ENCODE results near the gene DOK6. TPM values are rescaled to one million over a fixed set of nuclear protein-coding genes. Genes with fewer than 3 reads are reported as not detected.

Gene DOK6
- total RNA-seq, 1 experiment from 2014 or later = not detected

GRCh38 chr18:69557282-69557681 lies 156.6 kb downstream of the DOK6 start:
- Histone ChIP-seq H3K27me3 (ENCODE audit: low read length) (no peaks in the 10 kb centered on the region; the same call in 1 of the 2 replicates), H3K27ac (ENCODE audit: low read length) (no peak overlapping the region), H3K9me3 (ENCODE audit: low read length) (no peaks in the 10 kb centered on the region), H2AFZ (ENCODE audit: low read length) (no peak overlapping the region), H3K36me3 (ENCODE audit: insufficient read depth, low read length) (no peaks in the 10 kb centered on the region), H3K9me2 (replicated peaks; ENCODE audit: insufficient read depth, low read length) (no peaks in the 10 kb centered on the region), H3K4me2 (ENCODE audit: low read depth, low read length, poor library complexity, severe bottlenecking) (no peak overlapping the region), H3K4me1 (ENCODE audit: low read length) (no peaks in the 10 kb centered on the region), H4K20me1 (ENCODE audit: insufficient read depth, low read depth, low read length) (no peaks in the 10 kb centered on the region), H3K4me3 (ENCODE audit: low read length) (no peak overlapping the region), H3K9ac (ENCODE audit: low read length) (no peak overlapping the region), H3K79me2 (ENCODE audit: low read length) (no peaks in the 10 kb centered on the region)
- no peak for DNase-seq

- H4K20me1 ChIP-seq (ENCODE audit: insufficient read depth, low read depth, low read length) = no peaks in the 10 kb centered on the region
- no peak overlapping the region for H3K4me3 ChIP-seq (ENCODE audit: low read length)
- H3K9me3 ChIP-seq (ENCODE audit: low read length) = no peaks in the 10 kb centered on the region
- H2AFZ ChIP-seq (ENCODE audit: low read length) = no peak overlapping the region
- no peak overlapping the region for H3K4me2 ChIP-seq (ENCODE audit: low read depth, low read length, poor library complexity, severe bottlenecking)
- H3K79me2 ChIP-seq (ENCODE audit: low read length) = no peaks in the 10 kb centered on the region
- no peak overlapping the region for H3K9ac ChIP-seq (ENCODE audit: low read length)
- no peaks in the 10 kb centered on the region for H3K4me1 ChIP-seq (ENCODE audit: low read length)
- H3K9me2 ChIP-seq (replicated peaks; ENCODE audit: insufficient read depth, low read length) = no peaks in the 10 kb centered on the region
- no peak for DNase-seq
- no peaks in the 10 kb centered on the region for H3K36me3 ChIP-seq (ENCODE audit: insufficient read depth, low read length)
- no peak overlapping the region for H3K27ac ChIP-seq (ENCODE audit: low read length)
- no peaks in the 10 kb centered on the region; the same call in 1 of the 2 replicates for H3K27me3 ChIP-seq (ENCODE audit: low read length)
These were observed 157.4 kb downstream of the DOK6 start for GRCh38 chr18:69558052-69558451.

GRCh38 chr18:69559604-69560003 lies 158.9 kb downstream of the DOK6 start:
- no peaks in the 10 kb centered on the region for H3K9me3 ChIP-seq (ENCODE audit: low read length)
- no peaks in the 10 kb centered on the region for H4K20me1 ChIP-seq (ENCODE audit: insufficient read depth, low read depth, low read length)
- no peaks in the 10 kb centered on the region for H3K36me3 ChIP-seq (ENCODE audit: insufficient read depth, low read length)
- H3K4me1 ChIP-seq (ENCODE audit: low read length) = no peaks in the 10 kb centered on the region
- no peak overlapping the region for H3K27ac ChIP-seq (ENCODE audit: low read length)
- no peaks in the 10 kb centered on the region for H3K9me2 ChIP-seq (replicated peaks; ENCODE audit: insufficient read depth, low read length)
- no peak overlapping the region for H3K9ac ChIP-seq (ENCODE audit: low read length)
- H2AFZ ChIP-seq (ENCODE audit: low read length) = no peak overlapping the region
- no peak for DNase-seq
- no peaks in the 10 kb centered on the region for H3K79me2 ChIP-seq (ENCODE audit: low read length)
- H3K4me3 ChIP-seq (ENCODE audit: low read length) = no peak overlapping the region
- no peaks in the 10 kb centered on the region for H3K27me3 ChIP-seq (ENCODE audit: low read length)
- H3K4me2 ChIP-seq (ENCODE audit: low read depth, low read length, poor library complexity, severe bottlenecking) = no peak overlapping the region

GRCh38 chr18:69564602-69565001 lies 163.9 kb downstream of the DOK6 start:
- Histone ChIP-seq H3K4me3 (ENCODE audit: low read length) (no peak overlapping the region), H4K20me1 (ENCODE audit: insufficient read depth, low read depth, low read length) (no peaks in the 10 kb centered on the region), H2AFZ (ENCODE audit: low read length) (no peak overlapping the region), H3K79me2 (ENCODE audit: low read length) (no peaks in the 10 kb centered on the region), H3K4me1 (ENCODE audit: low read length) (no peaks in the 10 kb centered on the region), H3K4me2 (ENCODE audit: low read depth, low read length, poor library complexity, severe bottlenecking) (no peak overlapping the region), H3K9me2 (replicated peaks; ENCODE audit: insufficient read depth, low read length) (no peaks in the 10 kb centered on the region; the same call in 1 of the 2 replicates), H3K9me3 (ENCODE audit: low read length) (no peaks in the 10 kb centered on the region), H3K9ac (ENCODE audit: low read length) (no peak overlapping the region), H3K36me3 (ENCODE audit: insufficient read depth, low read length) (no peaks in the 10 kb centered on the region), H3K27me3 (ENCODE audit: low read length) (no peaks in the 10 kb centered on the region), H3K27ac (ENCODE audit: low read length) (no peak overlapping the region)
- DNase-seq = no peak

- DNase-seq = no peak
- H3K9ac ChIP-seq (ENCODE audit: low read length) = no peak overlapping the region
- H3K4me3 ChIP-seq (ENCODE audit: low read length) = no peak overlapping the region
- H3K4me1 ChIP-seq (ENCODE audit: low read length) = no peaks in the 10 kb centered on the region
- H4K20me1 ChIP-seq (ENCODE audit: insufficient read depth, low read depth, low read length) = no peaks in the 10 kb centered on the region
- no peaks in the 10 kb centered on the region for H3K9me3 ChIP-seq (ENCODE audit: low read length)
- H3K79me2 ChIP-seq (ENCODE audit: low read length) = no peaks in the 10 kb centered on the region
- H3K27ac ChIP-seq (ENCODE audit: low read length) = no peak overlapping the region
- no peak overlapping the region for H3K4me2 ChIP-seq (ENCODE audit: low read depth, low read length, poor library complexity, severe bottlenecking)
- H3K9me2 ChIP-seq (replicated peaks; ENCODE audit: insufficient read depth, low read length) = no peaks in the 10 kb centered on the region; the same call in 1 of the 2 replicates
- no peaks in the 10 kb centered on the region for H3K36me3 ChIP-seq (ENCODE audit: insufficient read depth, low read length)
- H2AFZ ChIP-seq (ENCODE audit: low read length) = no peak overlapping the region
- H3K27me3 ChIP-seq (ENCODE audit: low read length) = no peaks in the 10 kb centered on the region
These were observed 167.3 kb downstream of the DOK6 start for GRCh38 chr18:69567813-69568488.

GRCh38 chr18:69569133-69569532 lies 168.4 kb downstream of the DOK6 start:
- DNase-seq = no peak
- no peak overlapping the region for H3K27ac ChIP-seq (ENCODE audit: low read length)
- H2AFZ ChIP-seq (ENCODE audit: low read length) = no peak overlapping the region
- no peaks in the 10 kb centered on the region for H3K79me2 ChIP-seq (ENCODE audit: low read length)
- H3K9ac ChIP-seq (ENCODE audit: low read length) = no peak overlapping the region
- H3K4me1 ChIP-seq (ENCODE audit: low read length) = no peaks in the 10 kb centered on the region
- H3K9me3 ChIP-seq (ENCODE audit: low read length) = no peaks in the 10 kb centered on the region
- no peak overlapping the region for H3K4me3 ChIP-seq (ENCODE audit: low read length)
- no peak overlapping the region for H3K4me2 ChIP-seq (ENCODE audit: low read depth, low read length, poor library complexity, severe bottlenecking)
- no peaks in the 10 kb centered on the region; the same call in 1 of the 2 replicates for H3K9me2 ChIP-seq (replicated peaks; ENCODE audit: insufficient read depth, low read length)
- no peaks in the 10 kb centered on the region for H3K36me3 ChIP-seq (ENCODE audit: insufficient read depth, low read length)
- H3K27me3 ChIP-seq (ENCODE audit: low read length) = no peaks in the 10 kb centered on the region
- H4K20me1 ChIP-seq (ENCODE audit: insufficient read depth, low read depth, low read length) = no peaks in the 10 kb centered on the region

GRCh38 chr18:69574401-69574800 lies 173.7 kb downstream of the DOK6 start:
- H3K9me2 ChIP-seq (replicated peaks; ENCODE audit: insufficient read depth, low read length) = no peaks in the 10 kb centered on the region
- H2AFZ ChIP-seq (ENCODE audit: low read length) = no peak overlapping the region
- no peaks in the 10 kb centered on the region for H3K79me2 ChIP-seq (ENCODE audit: low read length)
- H3K27me3 ChIP-seq (ENCODE audit: low read length) = no peaks in the 10 kb centered on the region
- H3K4me3 ChIP-seq (ENCODE audit: low read length) = no peak overlapping the region
- DNase-seq = no peak
- no peaks in the 10 kb centered on the region for H3K9me3 ChIP-seq (ENCODE audit: low read length)
- H3K4me1 ChIP-seq (ENCODE audit: low read length) = no peaks in the 10 kb centered on the region
- no peaks in the 10 kb centered on the region for H4K20me1 ChIP-seq (ENCODE audit: insufficient read depth, low read depth, low read length)
- H3K4me2 ChIP-seq (ENCODE audit: low read depth, low read length, poor library complexity, severe bottlenecking) = no peak overlapping the region
- H3K9ac ChIP-seq (ENCODE audit: low read length) = no peak overlapping the region
- H3K27ac ChIP-seq (ENCODE audit: low read length) = no peak overlapping the region
- H3K36me3 ChIP-seq (ENCODE audit: insufficient read depth, low read length) = no peaks in the 10 kb centered on the region

- no peaks in the 10 kb centered on the region for H4K20me1 ChIP-seq (ENCODE audit: insufficient read depth, low read depth, low read length)
- H3K4me2 ChIP-seq (ENCODE audit: low read depth, low read length, poor library complexity, severe bottlenecking) = no peak overlapping the region
- DNase-seq = no peak
- H3K9me2 ChIP-seq (replicated peaks; ENCODE audit: insufficient read depth, low read length) = no peaks in the 10 kb centered on the region
- no peaks in the 10 kb centered on the region for H3K4me1 ChIP-seq (ENCODE audit: low read length)
- H2AFZ ChIP-seq (ENCODE audit: low read length) = peak overlapping the region; percentile 65
- no peaks in the 10 kb centered on the region for H3K27me3 ChIP-seq (ENCODE audit: low read length)
- no peak overlapping the region for H3K4me3 ChIP-seq (ENCODE audit: low read length)
- no peak overlapping the region for H3K27ac ChIP-seq (ENCODE audit: low read length)
- no peak overlapping the region for H3K9ac ChIP-seq (ENCODE audit: low read length)
- H3K9me3 ChIP-seq (ENCODE audit: low read length) = no peaks in the 10 kb centered on the region
- H3K36me3 ChIP-seq (ENCODE audit: insufficient read depth, low read length) = no peaks in the 10 kb centered on the region
- no peaks in the 10 kb centered on the region for H3K79me2 ChIP-seq (ENCODE audit: low read length)
These were observed 179.4 kb downstream of the DOK6 start for GRCh38 chr18:69580107-69580506.
